NB4 (cell line): ENCODE measurements around the gene NPHP4.

ENCODE experiments used
- DNase-seq: peaks from one replicate; pipeline ENCODE4 v3.0.0; 2010; ENCODE audit warnings: low read depth
- H3K4me3 ChIP-seq: one replicate; pipeline ENCODE4 v1.5.1; 2011; ENCODE audit warnings: mild to moderate bottlenecking, low read depth, low read length, moderate library complexity
- MAX ChIP-seq: IDR thresholded peaks from 2 replicates; pipeline ENCODE4 v1.6.1; 2011; ENCODE audit warnings: low read depth, low read length
- MYC ChIP-seq: IDR thresholded peaks from 2 replicates; pipeline ENCODE4 v1.6.1; 2011; ENCODE audit warnings: low read depth, low read length
- POLR2A ChIP-seq: IDR thresholded peaks from 2 replicates; pipeline ENCODE4 v1.6.1; 2011; ENCODE audit warnings: mild to moderate bottlenecking; ENCODE audit not compliant: insufficient read length; ENCODE audit errors: extremely low read depth
- TF ChIP-seq, protein P1 (sequence below): IDR thresholded peaks from one replicate; pipeline ENCODE4 v1.5.1; 2012; ENCODE audit warnings: low read depth, low read length

NPHP4 gene

GRCh38 chr1:5921129-5921528 is 71.1 kb downstream of the NPHP4 start:
- TF ChIP-seq MAX, result no peak
- TF ChIP-seq POLR2A, result no peak
- no peak for TF ChIP-seq MYC
- TF ChIP-seq, protein P1, sequence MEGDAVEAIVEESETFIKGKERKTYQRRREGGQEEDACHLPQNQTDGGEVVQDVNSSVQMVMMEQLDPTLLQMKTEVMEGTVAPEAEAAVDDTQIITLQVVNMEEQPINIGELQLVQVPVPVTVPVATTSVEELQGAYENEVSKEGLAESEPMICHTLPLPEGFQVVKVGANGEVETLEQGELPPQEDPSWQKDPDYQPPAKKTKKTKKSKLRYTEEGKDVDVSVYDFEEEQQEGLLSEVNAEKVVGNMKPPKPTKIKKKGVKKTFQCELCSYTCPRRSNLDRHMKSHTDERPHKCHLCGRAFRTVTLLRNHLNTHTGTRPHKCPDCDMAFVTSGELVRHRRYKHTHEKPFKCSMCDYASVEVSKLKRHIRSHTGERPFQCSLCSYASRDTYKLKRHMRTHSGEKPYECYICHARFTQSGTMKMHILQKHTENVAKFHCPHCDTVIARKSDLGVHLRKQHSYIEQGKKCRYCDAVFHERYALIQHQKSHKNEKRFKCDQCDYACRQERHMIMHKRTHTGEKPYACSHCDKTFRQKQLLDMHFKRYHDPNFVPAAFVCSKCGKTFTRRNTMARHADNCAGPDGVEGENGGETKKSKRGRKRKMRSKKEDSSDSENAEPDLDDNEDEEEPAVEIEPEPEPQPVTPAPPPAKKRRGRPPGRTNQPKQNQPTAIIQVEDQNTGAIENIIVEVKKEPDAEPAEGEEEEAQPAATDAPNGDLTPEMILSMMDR, result no peak
- no peak for DNase-seq
- H3K4me3 ChIP-seq, result no peak overlapping the region

DNA sequence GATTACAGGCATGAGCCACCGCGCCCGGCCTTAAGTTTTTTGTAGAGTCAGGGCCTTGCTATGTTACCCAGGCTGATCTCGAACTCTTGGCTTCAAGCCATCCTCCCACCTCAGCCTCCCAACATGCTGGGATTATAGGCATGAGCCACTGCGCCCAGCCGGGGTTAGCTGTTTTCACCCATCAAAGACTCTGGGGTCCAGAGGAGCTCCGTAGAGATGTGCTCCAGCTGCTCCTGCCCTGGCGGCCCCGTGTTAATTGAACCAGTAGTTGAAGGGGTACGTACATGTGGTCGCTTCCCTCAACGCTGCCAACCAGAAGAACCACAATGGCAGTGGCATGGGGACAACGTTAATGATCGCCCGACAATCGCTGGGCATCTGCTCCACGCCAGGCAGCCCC is 72.0 kb downstream of the NPHP4 start:
- no peak for DNase-seq
- no peak for TF ChIP-seq POLR2A

GRCh38 chr1:5918275-5918649 is 74.0 kb downstream of the NPHP4 start:
- H3K4me3 ChIP-seq, result no peak overlapping the region
- DNase-seq, result no peak
- TF ChIP-seq, protein P1, result no peak
- no peak for TF ChIP-seq MYC
- no peak for TF ChIP-seq MAX
- no peak for TF ChIP-seq POLR2A

More for the DNA sequence above, 72.0 kb downstream of the NPHP4 start:
- H3K4me3 ChIP-seq, result no peak overlapping the region

DNA sequence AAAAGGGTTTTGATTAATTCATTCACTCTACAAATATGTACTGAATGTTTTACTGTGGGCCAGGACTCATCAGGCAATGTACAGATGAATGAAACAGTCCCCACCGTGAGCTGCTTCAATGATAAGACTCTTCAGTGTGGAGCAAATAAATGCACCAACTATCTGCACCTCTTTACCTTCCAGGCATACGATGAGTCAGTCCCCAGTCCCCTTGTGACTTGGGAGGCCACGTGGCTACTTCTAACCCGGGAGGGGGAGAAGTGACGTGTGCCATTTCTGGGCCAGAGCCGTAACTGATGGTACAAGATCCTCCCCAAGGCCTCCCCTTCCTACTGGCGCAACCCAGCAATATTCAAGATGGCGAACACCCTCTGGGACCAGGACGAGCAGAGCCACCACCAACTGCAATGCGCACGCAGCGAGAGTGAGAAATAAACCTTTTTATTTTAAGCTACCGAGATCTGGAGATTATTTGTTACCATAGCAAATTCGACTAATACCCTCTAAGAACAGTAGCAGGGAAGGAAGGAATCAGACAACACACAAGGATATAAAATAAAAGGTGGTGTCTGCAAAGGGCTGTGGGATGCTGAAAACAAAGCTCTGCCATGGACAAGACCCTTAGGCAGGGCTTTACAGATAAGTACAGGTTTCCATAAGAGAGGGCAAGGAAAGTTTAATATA is 74.5 kb downstream of the NPHP4 start:
- no peak for TF ChIP-seq POLR2A
- TF ChIP-seq MYC, result no peak
- H3K4me3 ChIP-seq, result no peak overlapping the region
- no peak for DNase-seq

DNA sequence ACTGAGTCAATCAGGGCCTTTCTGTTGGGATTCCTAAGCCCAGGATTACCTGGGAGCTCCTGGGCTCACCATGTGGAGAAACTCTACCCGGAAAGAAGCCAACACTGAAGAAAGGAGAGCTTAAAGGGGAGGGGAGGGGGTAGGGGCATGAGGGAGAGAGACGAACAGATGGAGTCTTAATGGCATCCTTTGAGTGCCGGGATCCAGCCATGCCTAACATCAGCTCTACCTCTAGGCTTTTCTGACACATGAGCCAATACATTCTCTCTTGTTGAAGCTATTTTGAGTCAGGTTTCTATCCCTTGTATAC is 75.0 kb downstream of the NPHP4 start:
- TF ChIP-seq MAX (no peak), POLR2A (no peak), MYC (no peak)
- TF ChIP-seq, protein P1, result no peak
- no peak for DNase-seq
- H3K4me3 ChIP-seq, result no peak overlapping the region

DNA sequence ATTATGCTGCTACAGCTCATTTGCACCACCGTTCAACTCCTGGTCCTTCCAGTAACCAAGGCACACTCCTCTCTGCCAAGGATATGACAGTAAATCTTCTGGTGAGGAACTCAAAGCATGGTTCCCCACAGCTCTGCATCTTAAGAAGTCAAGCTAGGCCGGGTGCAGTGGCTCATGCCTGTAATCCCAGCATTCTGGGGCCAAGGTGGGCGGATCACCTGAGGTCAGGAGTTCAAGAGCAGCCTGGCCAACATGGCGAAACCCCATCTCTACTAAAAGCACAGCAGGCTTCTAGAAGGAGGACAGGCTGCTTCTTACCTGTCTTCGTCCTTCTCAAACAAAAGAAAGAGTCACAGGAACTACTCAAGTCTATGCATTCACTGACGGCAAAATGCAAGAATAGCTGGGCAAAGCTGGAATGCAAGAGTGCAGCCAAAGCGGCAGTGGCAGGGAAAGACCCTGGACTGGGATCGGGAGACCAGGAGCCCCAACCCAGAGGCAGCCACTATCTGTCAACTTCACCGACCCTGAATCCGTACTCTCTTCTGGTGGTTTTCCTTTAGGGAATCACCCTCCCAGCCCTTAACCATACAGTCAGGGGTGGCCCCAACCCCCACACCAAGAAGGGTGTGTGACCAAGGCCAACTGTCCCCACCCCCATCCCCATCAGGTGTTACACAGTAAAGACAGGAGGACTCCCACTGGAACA is 75.5 kb downstream of the NPHP4 start:
- H3K4me3 ChIP-seq, result no peak overlapping the region
- DNase-seq, result no peak
- TF ChIP-seq POLR2A (no peak), MYC (no peak), MAX (no peak)
- TF ChIP-seq, protein P1, result no peak
